NK-92 treated with Interleukin-12 subunit alpha and Interleukin-12 subunit beta, amount 100 ng/mL, for 24 hours (cell line): ENCODE data around the gene FASN.

Source experiments
- DNase-seq: peaks from one replicate; lab custom pipeline; 2025; lab: John Stamatoyannopoulos, UW

FASN gene

DNA sequence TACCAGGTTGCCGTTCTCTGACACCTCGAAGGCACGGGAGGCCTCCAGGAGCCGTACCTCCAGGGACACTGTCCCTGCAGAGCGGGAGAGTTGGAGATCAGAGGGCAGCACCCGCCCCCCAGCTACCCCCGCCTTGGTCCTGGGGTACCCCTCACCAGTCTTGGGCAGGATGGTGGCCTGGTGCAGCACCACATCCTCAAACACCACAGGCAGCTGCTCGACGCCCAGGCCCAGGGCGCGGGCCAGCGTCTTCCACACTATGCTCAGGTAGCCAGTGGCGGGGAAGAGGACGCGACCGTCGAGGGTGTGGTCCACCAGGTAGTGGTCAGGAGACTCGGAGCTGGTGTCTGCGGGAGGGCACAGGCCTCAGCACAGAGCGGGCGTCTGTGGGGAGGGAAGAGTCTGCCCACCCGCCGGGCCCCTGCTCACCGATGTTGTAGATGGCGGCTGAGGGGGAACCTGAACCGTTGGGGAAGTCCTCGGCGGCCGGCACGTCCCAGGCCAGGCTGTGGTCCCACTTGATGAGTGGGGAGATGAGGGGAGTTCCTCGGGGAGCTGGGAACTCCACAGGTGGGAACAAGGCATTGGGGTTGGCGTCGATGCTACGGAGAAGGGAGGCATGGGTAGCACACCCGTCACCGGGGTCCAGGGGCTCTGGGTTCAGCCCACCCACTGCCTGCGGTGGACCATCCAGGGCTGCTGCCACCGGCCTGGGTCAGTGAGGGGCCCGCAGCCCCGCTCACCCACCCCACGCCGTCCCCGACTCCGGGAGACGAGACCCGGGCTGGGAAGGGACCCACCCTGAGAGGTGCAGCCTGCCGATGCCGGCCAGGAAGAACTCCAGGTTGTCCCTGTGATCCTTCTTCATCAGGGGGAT, 9.8 kb downstream of the FASN start:
- no peak for DNase-seq

GRCh38 chr17:82086941-82087906, 10.8 kb downstream of the FASN start:
- no peak for DNase-seq

DNA sequence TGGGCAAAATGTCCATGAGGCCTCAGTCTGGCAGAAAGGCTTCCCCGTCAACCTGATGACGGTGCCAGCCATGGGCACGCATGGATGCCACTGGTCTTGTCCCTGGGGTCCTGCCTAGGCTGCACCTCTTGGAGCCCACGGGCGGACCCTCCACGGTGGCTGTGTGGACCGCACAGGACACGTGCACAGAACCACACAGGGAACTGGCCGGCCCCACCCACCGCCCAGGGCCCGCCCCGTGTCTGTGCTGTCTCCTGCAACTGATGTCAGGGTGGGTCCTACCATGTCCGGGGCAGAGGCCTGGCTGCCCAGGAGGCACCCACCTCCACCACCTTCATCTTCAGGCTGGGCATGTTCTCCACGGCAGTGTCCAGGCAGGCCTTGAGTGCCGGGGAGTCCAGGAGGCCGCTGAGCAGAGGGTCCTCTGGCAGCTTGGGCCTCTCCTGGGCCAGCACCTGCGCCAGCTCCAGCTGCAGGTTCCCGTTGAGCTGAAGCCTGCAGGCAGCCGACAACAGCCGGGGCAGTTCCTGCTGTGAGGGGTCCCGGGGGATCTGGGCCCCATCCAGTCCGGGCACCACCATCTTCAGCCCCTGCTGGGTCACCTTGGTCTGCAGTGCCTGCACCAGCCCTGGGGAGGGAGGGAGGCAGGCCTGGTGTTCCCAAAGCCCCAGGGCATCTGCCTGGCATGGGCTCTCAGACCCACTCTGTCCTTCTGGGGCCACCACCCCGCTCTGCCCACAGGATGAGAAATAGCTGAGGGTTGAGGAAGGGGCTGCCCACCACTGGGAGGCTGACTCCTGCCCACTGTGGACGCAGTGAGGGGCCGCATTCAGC, 11.9 kb downstream of the FASN start:
- no peak for DNase-seq

DNA sequence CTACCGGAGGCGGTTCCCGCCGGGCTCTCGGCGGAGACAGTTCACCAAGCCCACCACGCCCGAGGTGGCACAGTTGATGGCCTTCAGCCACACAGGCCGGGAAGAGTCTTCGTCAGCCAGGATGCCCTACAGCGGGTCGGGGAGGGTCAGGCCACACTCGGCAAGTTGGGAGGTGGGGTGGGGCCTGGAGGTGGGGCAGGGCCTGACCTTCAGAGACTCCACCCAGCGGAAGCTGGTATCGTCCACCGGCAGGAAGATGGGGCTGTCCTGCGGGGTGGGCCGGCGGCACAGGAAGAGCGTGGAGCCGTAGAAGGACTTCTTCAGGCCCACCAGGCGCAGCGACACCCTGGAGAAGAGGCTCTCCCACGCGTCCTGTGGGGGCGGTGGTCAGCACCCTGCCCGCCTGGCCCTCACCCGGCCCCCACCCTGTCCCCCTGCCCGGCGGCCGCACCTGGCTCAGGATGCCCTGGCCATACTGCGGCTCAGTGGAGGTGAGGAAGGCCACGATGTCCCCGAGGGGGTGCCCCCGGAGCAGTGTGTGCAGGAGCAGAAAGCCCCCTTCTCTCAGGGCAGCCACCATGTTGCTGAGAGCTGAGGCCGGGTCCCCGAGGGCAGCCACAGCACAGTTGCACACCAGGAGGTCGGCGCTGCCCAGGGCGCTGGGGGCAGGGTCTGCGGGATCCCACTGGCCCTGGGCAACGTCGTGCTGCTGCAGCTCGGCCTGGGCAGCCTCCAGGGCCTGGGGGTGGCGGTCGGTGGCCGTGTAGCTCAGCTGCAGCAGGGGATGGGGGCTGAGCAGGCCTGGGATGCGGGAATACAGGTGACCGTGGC, 12.8 kb downstream of the FASN start:
- no peak for DNase-seq

GRCh38 chr17:82084373-82085030, 13.5 kb downstream of the FASN start:
- no peak for DNase-seq

- no peak for DNase-seq
Observed at GRCh38 chr17:82083533-82084359, 14.3 kb downstream of the FASN start.

DNA sequence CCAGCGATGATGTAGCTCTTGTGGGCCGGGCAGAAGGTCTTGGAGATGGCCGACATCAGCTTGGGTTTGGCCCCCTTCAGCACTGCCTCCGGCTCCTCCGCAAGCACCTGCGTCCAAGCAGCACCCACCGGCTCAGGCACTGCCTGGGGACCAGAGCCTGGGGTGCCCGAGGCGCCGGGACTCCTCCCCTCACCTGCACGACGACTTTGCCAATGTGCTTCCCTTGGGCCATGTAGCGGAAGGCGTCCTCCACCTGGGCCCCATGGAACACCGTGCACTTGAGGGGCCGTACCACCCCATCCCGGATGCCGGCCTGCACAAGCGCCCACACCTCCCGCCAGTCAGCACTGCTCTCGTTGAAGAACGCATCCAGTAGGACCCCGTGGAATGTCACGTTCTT, 15.0 kb downstream of the FASN start:
- DNase-seq = no peak

- DNase-seq = no peak
Observed at GRCh38 chr17:82082456-82082855, 15.6 kb downstream of the FASN start.

- no peak for DNase-seq
Observed at GRCh38 chr17:82081966-82082365, 16.1 kb downstream of the FASN start.

DNA sequence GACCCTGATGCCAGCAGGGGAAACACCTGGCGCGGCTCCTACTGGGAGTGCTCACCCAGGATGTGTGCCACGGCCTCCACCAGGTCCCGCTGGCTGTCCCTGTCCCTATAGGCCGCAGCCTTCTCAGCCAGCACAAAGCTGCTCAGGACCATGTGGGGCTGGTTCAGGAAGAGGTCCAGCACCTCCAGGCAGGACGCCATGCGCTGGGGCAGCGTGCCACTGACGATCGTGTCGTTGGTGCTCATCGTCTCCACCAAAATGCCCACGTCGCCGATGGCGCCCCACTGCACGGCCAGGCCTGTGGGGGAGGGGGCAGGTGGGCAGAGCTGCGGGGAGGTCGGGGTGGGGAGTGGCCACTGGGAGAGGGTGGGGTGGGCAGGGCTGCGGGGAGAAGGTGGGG, 16.5 kb downstream of the FASN start:
- DNase-seq = no peak

- no peak for DNase-seq
Observed at GRCh38 chr17:82080789-82081464, 17.1 kb downstream of the FASN start.

- DNase-seq = no peak
Observed at GRCh38 chr17:82080048-82080788, 17.8 kb downstream of the FASN start.

GRCh38 chr17:82079001-82079677, 18.9 kb downstream of the FASN start:
- no peak for DNase-seq

GRCh38 chr17:82078433-82078832, 19.6 kb downstream of the FASN start:
- no peak for DNase-seq

GRCh38 chr17:82077617-82078358, 20.2 kb downstream of the FASN start:
- DNase-seq = no peak

DNA sequence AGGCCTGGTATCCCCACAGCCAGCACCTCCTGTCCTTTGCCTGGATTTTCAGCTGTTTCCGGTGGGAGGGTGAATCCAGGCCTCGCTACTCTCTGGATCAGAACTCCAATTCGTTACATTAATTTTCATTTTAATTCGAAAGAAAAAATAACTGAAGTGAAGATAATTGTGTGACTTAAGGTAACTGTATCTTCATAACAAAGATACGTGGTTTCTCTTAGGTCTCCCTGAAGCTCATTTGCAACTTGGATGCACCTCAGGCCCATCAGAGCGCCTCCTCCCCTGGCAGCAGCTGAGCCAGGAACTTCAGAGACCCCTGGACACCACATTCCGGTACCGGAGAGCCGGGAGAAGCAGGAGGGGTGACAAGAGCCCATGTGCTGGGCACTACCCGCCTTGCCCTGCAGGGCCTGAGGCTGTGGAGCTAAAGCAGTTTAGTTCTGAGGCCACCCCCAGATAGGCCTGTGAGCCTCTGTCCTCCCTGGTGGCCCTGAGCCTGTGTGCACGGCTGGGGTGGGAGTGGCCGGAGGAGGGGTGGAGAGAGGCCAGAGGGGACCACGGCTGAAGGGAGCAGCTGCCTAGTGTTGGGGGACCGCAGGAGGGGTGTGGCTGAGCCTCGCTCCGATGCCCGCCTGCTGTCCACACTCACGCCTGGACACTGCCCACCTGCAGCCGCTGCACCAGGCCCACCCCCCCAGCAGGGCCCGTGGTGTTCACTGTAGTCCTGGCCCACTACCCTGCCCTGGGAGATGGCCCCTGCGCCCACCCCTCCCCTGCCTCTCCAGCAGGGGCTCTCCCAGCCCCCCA, 21.0 kb downstream of the FASN start:
- DNase-seq = no peak
